Spleen (tissue), 11 donors: ENCODE results near the gene AMOT. TPM values are rescaled to one million over a fixed set of nuclear protein-coding genes. Genes with fewer than 3 reads are reported as not detected.

ENCODE experiments used
- DNase-seq: peaks from one replicate; pipeline ENCODE4 v3.0.0-alpha.2; 2020
- H3K27ac ChIP-seq, 8 donors: fragments of 200-600 bp; sonication (generic) in 7 of 8; 1 replicate in 4 of 8; 2 replicates in 4 of 8; pipeline versions ENCODE4 v1.5.0 to v1.8.0; 2016 to 2021; ENCODE audit warnings: inconsistent platforms in 4 of 8, mild to moderate bottlenecking in 4 of 8, moderate library complexity in 1 of 8
- H3K27me3 ChIP-seq, 7 donors: fragments of 200-600 bp; sonication (generic) in 6 of 7; replicated peaks in 1 of 7; 1 replicate in 4 of 7; 2 replicates in 3 of 7; pipeline versions ENCODE4 v1.5.0 to v1.8.0; 2016 to 2021; ENCODE audit warnings: inconsistent platforms in 3 of 7, mild to moderate bottlenecking in 1 of 7
- H3K36me3 ChIP-seq, 6 donors: fragments of 200-600 bp; sonication (generic) in 5 of 6; 1 replicate in 4 of 6; 2 replicates in 2 of 6; pipeline versions ENCODE4 v1.5.0 to v1.8.0; 2016 to 2021; ENCODE audit warnings: inconsistent platforms in 2 of 6
- H3K4me1 ChIP-seq, 6 donors: fragments of 200-600 bp; sonication (generic) in 5 of 6; 1 replicate in 3 of 6; 2 replicates in 3 of 6; pipeline versions ENCODE4 v1.5.0 to v1.8.0; 2016 to 2021; ENCODE audit warnings: inconsistent platforms in 3 of 6
- H3K4me3 ChIP-seq, 8 donors: fragments of 200-600 bp; sonication (generic) in 7 of 8; 1 replicate in 4 of 8; 2 replicates in 4 of 8; pipeline versions ENCODE4 v1.5.0 to v1.8.0; 2016 to 2021; ENCODE audit warnings: inconsistent platforms in 4 of 8, mild to moderate bottlenecking in 4 of 8, moderate library complexity in 2 of 8
- H3K9me3 ChIP-seq, 8 donors: fragments of 200-600 bp; sonication (generic) in 7 of 8; 1 replicate in 4 of 8; 2 replicates in 4 of 8; pipeline versions ENCODE4 v1.5.0 to v1.8.0; 2016 to 2021; ENCODE audit warnings: inconsistent platforms in 4 of 8
- POLR2A ChIP-seq, 3 donors: fragments of 450-650 bp; IDR thresholded peaks; one replicate each; pipeline ENCODE4 v1.5.1; 2017; ENCODE audit warnings: antibody characterized with exemption in 3 of 3, mild to moderate bottlenecking in 1 of 3
- POLR2AphosphoS5 ChIP-seq, 3 donors: sonication (generic); formaldehyde crosslinking; IDR thresholded peaks; one replicate each; pipeline ENCODE4 v1.5.1; 2017; ENCODE audit warnings: antibody characterized with exemption in 3 of 3
- WGBS, 5 donors: extraction: QIAGEN DNeasy Blood & Tissue Kit in 3 of 5; methylation state at CpG; one replicate each; pipeline versions ENCODE4 v1.1.5 to v1.1.7; 2013 to 2018; 5-methylcytosine and 5-hydroxymethylcytosine counted together
- intact Hi-C: fragments of 100-400 bp; cut with DNase I; formaldehyde crosslinking; loops from one replicate; pipeline ENCODE4 v1.15.0; 2023; ENCODE audit warnings: low total_unique reads
- polyA plus RNA-seq, 3 donors: library from polyadenylated mRNA; stranded (reverse); fragments of 200-250 nt; gene quantifications; one replicate each; pipeline ENCODE4 v1.2.1, GENCODE V29; 2013
- total RNA-seq, 7 donors: library from RNA; depleted of rRNA in 3 of 7; stranded (reverse); fragments of >200 nt in 3 of 7; fragmentation: NEBNext Ultra II Directional in 4 of 7; extraction: Animal tissue kit (Norgen Biotek cat#: 25700) in 4 of 7; gene quantifications; one replicate each; pipeline versions ENCODE4 v1.1.0 to v1.2.1, GENCODE V29; 2016 to 2021
- TF ChIP-seq, protein P1 (sequence below), 11 experiments: fragments of 200-600 bp in 7 of 11; fragments of 450-650 bp in 4 of 11; sonication (generic) in 4 of 11; IDR thresholded peaks in 8 of 11; conservative IDR thresholded peaks in 3 of 11; 1 replicate in 7 of 11; 2 replicates in 4 of 11; pipeline versions ENCODE4 v1.4.0 to v1.8.0; 2016 to 2021; ENCODE audit warnings: antibody characterized with exemption in 11 of 11, inconsistent platforms in 4 of 11, mild to moderate bottlenecking in 1 of 11
- donor health status: healthy with polysubstance abuse.
- donor health status: DM: no; HTN: no; CAD: no; lungs with moderate emphysema.
- donor health status: DM: no; HTN: no; CAD: no.
- donor health status: Bipolar disorder and iron deficiency.
- donor health status: healthy.
- donor health status: DM: no; HTN: no; CAD: no.
- donor health status: DM: yes; HTN: yes; CAD: no.

Gene AMOT
- total and polyA plus RNA-seq, 10 donors: 0.52 to 8.0 (median 3.6) TPM

DNA sequence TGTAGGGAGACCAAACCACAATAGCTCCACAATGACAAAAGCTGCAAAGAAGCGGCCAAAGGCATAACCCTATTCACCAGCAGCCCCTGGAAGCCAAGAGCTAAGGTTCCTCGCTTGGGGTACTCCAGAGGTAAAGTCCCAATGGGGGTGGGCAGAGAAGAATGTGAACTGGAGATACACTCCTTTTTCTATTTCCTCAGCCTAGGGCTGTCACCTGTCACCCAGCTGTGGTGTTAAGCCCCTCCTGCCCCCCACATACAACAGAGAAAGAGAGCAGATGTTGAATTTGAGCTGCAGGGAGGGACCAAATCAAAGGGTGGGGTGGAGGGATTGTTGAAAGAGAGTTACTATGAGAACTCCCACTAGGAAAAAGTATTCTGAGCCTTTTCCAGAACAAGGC is 26.1 kb downstream of the AMOT start:
- no peak overlapping the region for H3K4me3 ChIP-seq
- H3K36me3 ChIP-seq: peaks cover 0 to 5% (median 0%) of the 10 kb centered on the region in 6 donors
- 64 to 100% (median 84%) methylated on average over 2 of the region's 2 CpGs for WGBS, 5 donors
- no peak for DNase-seq
- TF ChIP-seq, protein P1, sequence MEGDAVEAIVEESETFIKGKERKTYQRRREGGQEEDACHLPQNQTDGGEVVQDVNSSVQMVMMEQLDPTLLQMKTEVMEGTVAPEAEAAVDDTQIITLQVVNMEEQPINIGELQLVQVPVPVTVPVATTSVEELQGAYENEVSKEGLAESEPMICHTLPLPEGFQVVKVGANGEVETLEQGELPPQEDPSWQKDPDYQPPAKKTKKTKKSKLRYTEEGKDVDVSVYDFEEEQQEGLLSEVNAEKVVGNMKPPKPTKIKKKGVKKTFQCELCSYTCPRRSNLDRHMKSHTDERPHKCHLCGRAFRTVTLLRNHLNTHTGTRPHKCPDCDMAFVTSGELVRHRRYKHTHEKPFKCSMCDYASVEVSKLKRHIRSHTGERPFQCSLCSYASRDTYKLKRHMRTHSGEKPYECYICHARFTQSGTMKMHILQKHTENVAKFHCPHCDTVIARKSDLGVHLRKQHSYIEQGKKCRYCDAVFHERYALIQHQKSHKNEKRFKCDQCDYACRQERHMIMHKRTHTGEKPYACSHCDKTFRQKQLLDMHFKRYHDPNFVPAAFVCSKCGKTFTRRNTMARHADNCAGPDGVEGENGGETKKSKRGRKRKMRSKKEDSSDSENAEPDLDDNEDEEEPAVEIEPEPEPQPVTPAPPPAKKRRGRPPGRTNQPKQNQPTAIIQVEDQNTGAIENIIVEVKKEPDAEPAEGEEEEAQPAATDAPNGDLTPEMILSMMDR (IDR thresholded peaks at IDR 0.05 in 8 of 11, conservative IDR thresholded peaks at IDR 0.05 in 3 of 11): no peak
- TF ChIP-seq POLR2A (IDR thresholded peaks at IDR 0.05) (no peak), POLR2AphosphoS5 (IDR thresholded peaks at IDR 0.05) (no peak)
- H3K4me1 ChIP-seq: no peaks in the 10 kb centered on the region
- H3K27me3 ChIP-seq: no peaks in the 10 kb centered on the region
- H3K9me3 ChIP-seq: no peaks in the 10 kb centered on the region
- intact Hi-C loops: no loop called here
- H3K27ac ChIP-seq: no peak overlapping the region

DNA sequence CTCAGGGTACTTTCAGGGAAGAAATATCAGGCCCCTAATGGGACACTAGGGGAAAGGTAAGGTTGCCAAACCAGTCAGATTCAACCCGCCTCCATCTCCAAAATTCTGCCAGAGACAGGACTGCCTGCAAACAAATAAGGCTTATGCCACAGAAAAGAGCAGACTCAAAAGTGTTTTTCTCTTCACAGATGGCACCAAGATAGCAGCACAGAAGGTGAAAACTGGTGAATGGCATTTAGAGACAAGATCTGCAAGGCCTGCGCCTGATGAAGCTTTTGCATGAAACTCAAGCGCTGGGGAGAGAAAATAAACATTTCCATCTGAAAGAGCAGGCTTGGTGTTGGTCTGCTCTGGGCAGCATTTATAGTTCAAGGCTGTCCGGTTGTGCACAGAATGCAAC is 27.9 kb downstream of the AMOT start:
- H3K27me3 ChIP-seq: no peaks in the 10 kb centered on the region
- TF ChIP-seq, protein P1 (IDR thresholded peaks at IDR 0.05 in 8 of 11, conservative IDR thresholded peaks at IDR 0.05 in 3 of 11): no peak
- TF ChIP-seq POLR2AphosphoS5 (IDR thresholded peaks at IDR 0.05) (no peak), POLR2A (IDR thresholded peaks at IDR 0.05) (no peak)
- no peaks in the 10 kb centered on the region for H3K9me3 ChIP-seq
- intact Hi-C loops: no loop called here
- H3K36me3 ChIP-seq: peaks cover 0 to 5% (median 0%) of the 10 kb centered on the region in 6 donors
- no peaks in the 10 kb centered on the region for H3K4me1 ChIP-seq
- H3K27ac ChIP-seq: no peak overlapping the region
- WGBS, 5 donors: 78 to 95% (median 84%) methylated on average over 2 to 4 of the region's 4 CpGs
- DNase-seq: no peak
- H3K4me3 ChIP-seq: no peak overlapping the region

DNA sequence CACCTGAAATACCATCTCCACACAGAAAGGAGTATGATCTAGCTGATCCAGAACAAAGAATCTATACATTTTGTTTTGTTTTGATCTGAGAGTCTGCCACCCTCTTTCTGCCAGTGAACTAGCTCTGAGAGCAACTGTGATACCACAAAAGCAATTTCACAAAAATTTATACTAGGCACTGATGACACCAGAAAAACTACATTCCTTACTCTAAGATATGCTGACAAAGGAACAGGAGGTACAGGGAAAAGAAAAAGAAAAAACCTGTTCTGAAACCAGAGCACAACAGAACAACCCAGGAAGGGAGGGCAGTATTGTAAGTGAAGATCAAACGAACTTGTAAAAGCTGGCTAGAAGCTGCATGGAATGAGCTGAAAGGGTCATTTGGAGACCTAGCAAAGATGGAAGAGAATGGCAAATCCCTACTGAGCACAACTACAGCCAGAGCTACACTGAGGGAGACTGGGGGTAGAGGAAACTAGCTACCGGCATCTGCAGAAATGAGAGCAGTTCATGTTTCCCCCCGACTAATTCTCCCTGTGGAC is 31.9 kb downstream of the AMOT start:
- no peak overlapping the region for H3K4me3 ChIP-seq
- TF ChIP-seq, protein P1 (IDR thresholded peaks at IDR 0.05 in 8 of 11, conservative IDR thresholded peaks at IDR 0.05 in 3 of 11): no peak
- TF ChIP-seq POLR2AphosphoS5 (IDR thresholded peaks at IDR 0.05): no peak
- TF ChIP-seq POLR2A (IDR thresholded peaks at IDR 0.05): no peak
- DNase-seq: no peak
- H3K27ac ChIP-seq: no peak overlapping the region
- intact Hi-C loops: no loop called here
- H3K36me3 ChIP-seq: no peaks in the 10 kb centered on the region
- 70 to 93% (median 87%) methylated on average over 3 of the region's 3 CpGs for WGBS, 5 donors
- H3K4me1 ChIP-seq: no peaks in the 10 kb centered on the region
- no peaks in the 10 kb centered on the region for H3K27me3 ChIP-seq
- H3K9me3 ChIP-seq: no peaks in the 10 kb centered on the region

DNA sequence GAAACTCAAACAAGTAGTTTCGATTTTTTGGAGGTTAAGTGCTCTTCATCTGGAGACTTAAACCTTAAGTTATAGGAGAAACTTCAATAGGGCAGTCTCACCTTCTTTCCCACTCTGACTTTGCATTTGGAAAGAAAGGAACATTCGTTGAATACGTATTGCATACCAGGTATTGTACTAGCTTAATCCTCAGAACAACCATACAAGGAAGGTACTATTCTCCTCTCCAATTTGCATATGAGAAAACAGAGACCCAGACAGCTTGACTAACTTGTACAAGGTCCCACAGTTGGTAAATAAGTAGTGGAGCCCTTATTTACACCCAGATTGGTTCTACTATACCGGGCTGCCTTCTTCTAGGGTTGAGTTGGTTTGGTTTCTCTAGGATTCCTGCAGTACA is 32.6 kb downstream of the AMOT start:
- WGBS, 5 donors: 53 to 98% (median 84%) methylated on average over 4 of the region's 4 CpGs
- TF ChIP-seq POLR2AphosphoS5 (IDR thresholded peaks at IDR 0.05): no peak
- no peak for TF ChIP-seq POLR2A (IDR thresholded peaks at IDR 0.05)
- TF ChIP-seq, protein P1 (IDR thresholded peaks at IDR 0.05 in 8 of 11, conservative IDR thresholded peaks at IDR 0.05 in 3 of 11): no peak
- no peak for DNase-seq
- Histone ChIP-seq H3K27ac (no peak overlapping the region), H3K4me1 (no peaks in the 10 kb centered on the region), H3K36me3 (no peaks in the 10 kb centered on the region), H3K27me3 (no peaks in the 10 kb centered on the region), H3K9me3 (no peaks in the 10 kb centered on the region), H3K4me3 (no peak overlapping the region)
- intact Hi-C loops: no loop called here
